ENCODE data around the gene SNCAIP. TPM values are rescaled to one million over a fixed set of nuclear protein-coding genes. Genes with fewer than 3 reads are reported as not detected.

Gene SNCAIP
- total RNA-seq, 1 experiment from 2014 or later, result 0.16 TPM

Other genes starting within 250 kb of the SNCAIP start
- gene LOX, start 234.0 kb upstream of the SNCAIP start, total RNA-seq (2014; rRNA removed; shearing (Covaris generic)), result 3.5 and 8.4 TPM in 2 replicates
- gene ZNF474, start 182.7 kb upstream of the SNCAIP start, total RNA-seq (2014; rRNA removed; shearing (Covaris generic)), result 0.44 TPM in 1 of 2 replicates, not detected in the other